Fibroblast of mammary gland (primary cell): ENCODE measurements around the gene HIP1.
"Not testable (repeated sequence)": the region's sequence is repeated elsewhere in the genome, so short reads cannot be mapped to it uniquely, and the experiment has no call there.

Experiments
- DNase-seq: peaks from one replicate; pipeline ENCODE4 v3.0.0-alpha.2; 2010; ENCODE audit warnings: low read depth
- H3K4me3 ChIP-seq: 2 replicates; pipeline ENCODE4 v1.5.1; 2011; ENCODE audit warnings: low read depth, mild to moderate bottlenecking, low read length, moderate library complexity; ENCODE audit not compliant: control insufficient read depth
- TF ChIP-seq, protein P1 (sequence below): conservative IDR thresholded peaks from 2 replicates; pipeline ENCODE4 v1.5.1; 2011; ENCODE audit warnings: low read depth, low read length, inconsistent platforms; ENCODE audit not compliant: control insufficient read depth, insufficient read depth

The HIP1 gene

GRCh38 chr7:75532639-75533038 lies 206.1 kb downstream of the HIP1 start:
- TF ChIP-seq, protein P1, sequence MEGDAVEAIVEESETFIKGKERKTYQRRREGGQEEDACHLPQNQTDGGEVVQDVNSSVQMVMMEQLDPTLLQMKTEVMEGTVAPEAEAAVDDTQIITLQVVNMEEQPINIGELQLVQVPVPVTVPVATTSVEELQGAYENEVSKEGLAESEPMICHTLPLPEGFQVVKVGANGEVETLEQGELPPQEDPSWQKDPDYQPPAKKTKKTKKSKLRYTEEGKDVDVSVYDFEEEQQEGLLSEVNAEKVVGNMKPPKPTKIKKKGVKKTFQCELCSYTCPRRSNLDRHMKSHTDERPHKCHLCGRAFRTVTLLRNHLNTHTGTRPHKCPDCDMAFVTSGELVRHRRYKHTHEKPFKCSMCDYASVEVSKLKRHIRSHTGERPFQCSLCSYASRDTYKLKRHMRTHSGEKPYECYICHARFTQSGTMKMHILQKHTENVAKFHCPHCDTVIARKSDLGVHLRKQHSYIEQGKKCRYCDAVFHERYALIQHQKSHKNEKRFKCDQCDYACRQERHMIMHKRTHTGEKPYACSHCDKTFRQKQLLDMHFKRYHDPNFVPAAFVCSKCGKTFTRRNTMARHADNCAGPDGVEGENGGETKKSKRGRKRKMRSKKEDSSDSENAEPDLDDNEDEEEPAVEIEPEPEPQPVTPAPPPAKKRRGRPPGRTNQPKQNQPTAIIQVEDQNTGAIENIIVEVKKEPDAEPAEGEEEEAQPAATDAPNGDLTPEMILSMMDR = no peak
- H3K4me3 ChIP-seq = no peak overlapping the region

GRCh38 chr7:75531359-75531821 lies 207.4 kb downstream of the HIP1 start:
- DNase-seq = no peak
- TF ChIP-seq, protein P1 = no peak
- no peak overlapping the region for H3K4me3 ChIP-seq

More at GRCh38 chr7:75532639-75533038, 206.1 kb downstream of the HIP1 start:
- DNase-seq = no peak

GRCh38 chr7:75527224-75527722 lies 211.5 kb downstream of the HIP1 start:
- peak overlapping the region; percentile 74 for H3K4me3 ChIP-seq
- not testable (repeated sequence) for DNase-seq

DNA sequence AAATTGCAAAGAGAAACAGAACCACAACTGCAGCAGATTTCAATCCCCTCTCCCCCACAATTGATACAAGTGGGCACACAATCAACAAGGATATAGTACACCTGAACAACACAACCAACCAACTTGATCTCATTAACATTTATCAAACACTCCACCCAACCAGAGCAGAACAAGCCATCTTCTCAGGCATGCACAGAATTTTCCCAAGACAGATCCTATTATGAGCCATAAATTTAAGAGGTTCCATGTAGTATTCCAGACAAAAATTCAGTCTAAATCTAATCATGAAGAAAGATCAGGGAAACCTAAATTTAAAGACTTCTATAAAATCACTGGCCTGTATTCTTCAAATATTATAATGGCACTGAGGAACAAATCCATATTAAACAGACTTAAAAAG lies 217.0 kb downstream of the HIP1 start:
- DNase-seq, H3K4me3 ChIP-seq: not testable (repeated sequence)

DNA sequence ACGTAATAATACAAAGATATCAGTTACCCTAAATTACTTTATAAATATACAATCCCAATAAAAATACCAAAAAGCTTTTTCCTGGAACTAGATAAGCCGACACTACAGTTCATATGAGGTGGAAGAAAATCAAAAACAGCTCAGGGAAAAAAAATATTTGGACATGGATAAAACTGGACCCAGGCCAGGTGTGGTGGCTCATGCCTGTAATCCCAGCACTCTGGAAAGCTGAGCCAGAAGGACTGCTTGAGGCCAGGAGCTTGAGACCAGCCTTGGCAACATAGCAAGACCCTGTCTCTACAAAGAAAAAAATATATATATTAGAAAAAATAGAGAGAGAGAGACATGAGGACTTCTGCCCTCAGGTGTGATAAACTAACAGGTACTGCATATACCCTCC lies 219.9 kb downstream of the HIP1 start:
- H3K4me3 ChIP-seq = not testable (repeated sequence)
- DNase-seq = peak; percentile 27

DNA sequence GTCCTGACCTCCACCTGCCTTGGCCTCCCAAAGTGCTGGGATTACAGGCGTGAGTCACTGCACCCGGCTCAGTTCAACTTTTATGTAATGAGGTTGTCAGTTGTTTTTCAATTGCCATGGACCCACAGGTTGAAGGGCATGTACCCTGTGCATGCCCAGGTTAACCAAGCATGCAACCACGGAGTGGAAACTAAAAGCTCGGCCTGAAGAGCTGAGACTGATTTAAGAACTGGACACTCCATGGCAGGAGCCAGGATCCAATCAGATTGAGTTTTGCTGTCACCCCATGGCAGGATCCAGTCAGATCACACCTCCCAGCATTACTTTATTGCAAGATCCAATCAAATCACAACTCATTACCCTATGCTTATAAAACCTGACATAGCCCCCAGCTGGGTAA lies 229.7 kb downstream of the HIP1 start:
- not testable (repeated sequence) for H3K4me3 ChIP-seq, DNase-seq

GRCh38 chr7:75492020-75492419 lies 246.7 kb downstream of the HIP1 start, which contains the start of gene SPDYE5:
SPDYE5 (plus strand) TSS chr7:75492320; CDS start chr7:75494048, 1,728 bp downstream.
- DNase-seq, H3K4me3 ChIP-seq: not testable (repeated sequence)

GRCh38 chr7:75485979-75486643 lies 252.6 kb downstream of the HIP1 start, which contains the start of gene POM121C:
POM121C (minus strand) TSS chr7:75486299; CDS start chr7:75441496, 44,803 bp downstream.
- peak within 1 kb of the TSS; percentile 64 for H3K4me3 ChIP-seq
- peak; percentile 81 for DNase-seq

GRCh38 chr7:75485355-75485978 lies 253.3 kb downstream of the HIP1 start:
- H3K4me3 ChIP-seq = peak overlapping the region; percentile 64
- not testable (repeated sequence) for DNase-seq
